K562 (cell line): Measurements from ENCODE around the gene TGFBR3L. TPM values are rescaled to one million over a fixed set of nuclear protein-coding genes. Genes with fewer than 3 reads are reported as not detected.

ENCODE experiments used
- FIP1L1 ChIP-seq: fragments of 200-400 bp; formaldehyde crosslinking; IDR thresholded peaks from 2 replicates; pipeline ENCODE4 v1.6.1; 2018; ENCODE audit warnings: mild to moderate bottlenecking, low read depth, low read length; ENCODE audit not compliant: poor library complexity, severe bottlenecking
- LCOR ChIP-seq: sonication (generic); formaldehyde crosslinking; IDR thresholded peaks from 2 replicates; pipeline ENCODE4 v1.8.0; 2022; ENCODE audit warnings: mild to moderate bottlenecking, missing genetic modification reagents
- MEF2D ChIP-seq: conservative IDR thresholded peaks from 2 replicates; pipeline ENCODE4 v1.6.1; 2016; ENCODE audit warnings: low read depth, missing genetic modification characterization, missing compliant biosample characterization
- PHF8 ChIP-seq: fragments of 200-600 bp; sonication (generic); IDR thresholded peaks from 2 replicates; pipeline ENCODE4 v1.6.1; 2012; ENCODE audit warnings: mixed run types, mild to moderate bottlenecking, inconsistent platforms, low read length, moderate library complexity, borderline replicate concordance
- SUPT5H ChIP-seq: fragments of 450-650 bp; IDR thresholded peaks from 2 replicates; pipeline ENCODE4 v1.6.1; 2016
- ZEB2 ChIP-seq: fragments of 450-650 bp; IDR thresholded peaks from 2 replicates; pipeline ENCODE4 v1.6.1; 2016
- ZNF740 ChIP-seq, 3 experiments: fragments of 200-800 bp in 1 of 3; sonication (Bioruptor generic) in 1 of 3; sonication (generic) in 1 of 3; formaldehyde crosslinking in 1 of 3; IDR thresholded peaks; 2 replicates each; pipeline versions ENCODE4 v1.6.1 to v1.8.0; 2016 to 2022; ENCODE audit warnings: mild to moderate bottlenecking in 2 of 3, missing compliant biosample characterization in 2 of 3, missing genetic modification characterization in 2 of 3, missing genetic modification reagents in 1 of 3
- polyA plus RNA-seq, 8 experiments: library from polyadenylated mRNA; depleted of rRNA in 4 of 8; stranded (reverse) in 5 of 8; unstranded in 3 of 8; fragments of >200 nt; fragmentation: Nextera tagmentation in 2 of 8; fragmentation: Illumina TruSeq in 1 of 8; extraction: Ambion mirVana in 2 of 8; extraction: Trizol in 1 of 8; gene quantifications; 2 replicates each; pipeline versions ENCODE4 v1.2.1 to v1.2.3, GENCODE V29; 2011 to 2014; ENCODE audit warnings: inconsistent platforms in 1 of 8, missing spikeins in 1 of 8
- total RNA-seq, 7 experiments: library from RNA; depleted of rRNA in 6 of 7; stranded (reverse); fragments of >200 nt in 6 of 7; fragmentation: Illumina TruSeq in 2 of 7; extraction: Trizol in 2 of 7; gene quantifications; 2 replicates each; pipeline versions ENCODE4 v1.2.1 to v1.2.3, GENCODE V29; 2011 to 2021; ENCODE audit warnings: low replicate concordance in 1 of 7
- TF ChIP-seq, protein P1 (sequence below), 2 experiments: fragments of 450-650 bp in 1 of 2; sonication (generic) in 1 of 2; formaldehyde crosslinking in 1 of 2; IDR thresholded peaks; 2 replicates each; pipeline versions ENCODE4 v1.7.1 to v1.9.0; 2016 to 2022; ENCODE audit warnings: inconsistent platforms in 1 of 2, mild to moderate bottlenecking in 1 of 2, missing genetic modification reagents in 1 of 2
- TF ChIP-seq, protein P2 (sequence below): fragments of 250-450 bp; sonication (Bioruptor Pico); IDR thresholded peaks from 2 replicates; pipeline ENCODE4 v1.4.0; 2020; ENCODE audit warnings: mild to moderate bottlenecking, moderate library complexity
- TF ChIP-seq, protein P3 (sequence below): sonication (generic); formaldehyde crosslinking; IDR thresholded peaks from 2 replicates; pipeline ENCODE4 v1.8.0; 2022; ENCODE audit warnings: missing genetic modification reagents, mild to moderate bottlenecking, borderline replicate concordance
- TF ChIP-seq, protein P4 (sequence below): IDR thresholded peaks from 2 replicates; pipeline ENCODE4 v1.6.1; 2012; ENCODE audit warnings: low read depth, low read length, improper control_type of control experiment, borderline replicate concordance

Gene TGFBR3L
- total and polyA plus RNA-seq, 9 of the 15 experiments (the other 6 are each of a cell fraction or from before 2014, with no cell fraction given) = not detected

GRCh38 chr19:7927605-7928333 lies 13.1 kb downstream of the TGFBR3L start (continued):
- TF ChIP-seq, protein P1, sequence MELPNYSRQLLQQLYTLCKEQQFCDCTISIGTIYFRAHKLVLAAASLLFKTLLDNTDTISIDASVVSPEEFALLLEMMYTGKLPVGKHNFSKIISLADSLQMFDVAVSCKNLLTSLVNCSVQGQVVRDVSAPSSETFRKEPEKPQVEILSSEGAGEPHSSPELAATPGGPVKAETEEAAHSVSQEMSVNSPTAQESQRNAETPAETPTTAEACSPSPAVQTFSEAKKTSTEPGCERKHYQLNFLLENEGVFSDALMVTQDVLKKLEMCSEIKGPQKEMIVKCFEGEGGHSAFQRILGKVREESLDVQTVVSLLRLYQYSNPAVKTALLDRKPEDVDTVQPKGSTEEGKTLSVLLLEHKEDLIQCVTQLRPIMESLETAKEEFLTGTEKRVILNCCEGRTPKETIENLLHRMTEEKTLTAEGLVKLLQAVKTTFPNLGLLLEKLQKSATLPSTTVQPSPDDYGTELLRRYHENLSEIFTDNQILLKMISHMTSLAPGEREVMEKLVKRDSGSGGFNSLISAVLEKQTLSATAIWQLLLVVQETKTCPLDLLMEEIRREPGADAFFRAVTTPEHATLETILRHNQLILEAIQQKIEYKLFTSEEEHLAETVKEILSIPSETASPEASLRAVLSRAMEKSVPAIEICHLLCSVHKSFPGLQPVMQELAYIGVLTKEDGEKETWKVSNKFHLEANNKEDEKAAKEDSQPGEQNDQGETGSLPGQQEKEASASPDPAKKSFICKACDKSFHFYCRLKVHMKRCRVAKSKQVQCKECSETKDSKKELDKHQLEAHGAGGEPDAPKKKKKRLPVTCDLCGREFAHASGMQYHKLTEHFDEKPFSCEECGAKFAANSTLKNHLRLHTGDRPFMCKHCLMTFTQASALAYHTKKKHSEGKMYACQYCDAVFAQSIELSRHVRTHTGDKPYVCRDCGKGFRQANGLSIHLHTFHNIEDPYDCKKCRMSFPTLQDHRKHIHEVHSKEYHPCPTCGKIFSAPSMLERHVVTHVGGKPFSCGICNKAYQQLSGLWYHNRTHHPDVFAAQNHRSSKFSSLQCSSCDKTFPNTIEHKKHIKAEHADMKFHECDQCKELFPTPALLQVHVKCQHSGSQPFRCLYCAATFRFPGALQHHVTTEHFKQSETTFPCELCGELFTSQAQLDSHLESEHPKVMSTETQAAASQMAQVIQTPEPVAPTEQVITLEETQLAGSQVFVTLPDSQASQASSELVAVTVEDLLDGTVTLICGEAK (IDR thresholded peaks at IDR 0.05) = no peak
- TF ChIP-seq, protein P1 (CRISPR knock-in tag; IDR thresholded peaks at IDR 0.05) = no peak
- TF ChIP-seq PHF8 (no peak), MEF2D (no peak), LCOR (CRISPR knock-in tag) (no peak), ZEB2 (no peak), SUPT5H (peak; percentile 37; the same call in 1 of the 2 replicates), ZNF740 (CRISPR knock-in tag; IDR thresholded peaks at IDR 0.05) (no peak), ZNF740 (tag; IDR thresholded peaks at IDR 0.05) (no peak), FIP1L1 (no peak)
- TF ChIP-seq, protein P2, sequence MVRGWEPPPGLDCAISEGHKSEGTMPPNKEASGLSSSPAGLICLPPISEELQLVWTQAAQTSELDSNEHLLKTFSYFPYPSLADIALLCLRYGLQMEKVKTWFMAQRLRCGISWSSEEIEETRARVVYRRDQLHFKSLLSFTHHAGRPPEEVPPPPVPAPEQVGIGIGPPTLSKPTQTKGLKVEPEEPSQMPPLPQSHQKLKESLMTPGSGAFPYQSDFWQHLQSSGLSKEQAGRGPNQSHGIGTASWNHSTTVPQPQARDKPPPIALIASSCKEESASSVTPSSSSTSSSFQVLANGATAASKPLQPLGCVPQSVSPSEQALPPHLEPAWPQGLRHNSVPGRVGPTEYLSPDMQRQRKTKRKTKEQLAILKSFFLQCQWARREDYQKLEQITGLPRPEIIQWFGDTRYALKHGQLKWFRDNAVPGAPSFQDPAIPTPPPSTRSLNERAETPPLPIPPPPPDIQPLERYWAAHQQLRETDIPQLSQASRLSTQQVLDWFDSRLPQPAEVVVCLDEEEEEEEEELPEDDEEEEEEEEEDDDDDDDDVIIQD = no peak
- TF ChIP-seq, protein P3, sequence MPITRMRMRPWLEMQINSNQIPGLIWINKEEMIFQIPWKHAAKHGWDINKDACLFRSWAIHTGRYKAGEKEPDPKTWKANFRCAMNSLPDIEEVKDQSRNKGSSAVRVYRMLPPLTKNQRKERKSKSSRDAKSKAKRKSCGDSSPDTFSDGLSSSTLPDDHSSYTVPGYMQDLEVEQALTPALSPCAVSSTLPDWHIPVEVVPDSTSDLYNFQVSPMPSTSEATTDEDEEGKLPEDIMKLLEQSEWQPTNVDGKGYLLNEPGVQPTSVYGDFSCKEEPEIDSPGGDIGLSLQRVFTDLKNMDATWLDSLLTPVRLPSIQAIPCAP (CRISPR knock-in tag) = no peak
- TF ChIP-seq, protein P4, sequence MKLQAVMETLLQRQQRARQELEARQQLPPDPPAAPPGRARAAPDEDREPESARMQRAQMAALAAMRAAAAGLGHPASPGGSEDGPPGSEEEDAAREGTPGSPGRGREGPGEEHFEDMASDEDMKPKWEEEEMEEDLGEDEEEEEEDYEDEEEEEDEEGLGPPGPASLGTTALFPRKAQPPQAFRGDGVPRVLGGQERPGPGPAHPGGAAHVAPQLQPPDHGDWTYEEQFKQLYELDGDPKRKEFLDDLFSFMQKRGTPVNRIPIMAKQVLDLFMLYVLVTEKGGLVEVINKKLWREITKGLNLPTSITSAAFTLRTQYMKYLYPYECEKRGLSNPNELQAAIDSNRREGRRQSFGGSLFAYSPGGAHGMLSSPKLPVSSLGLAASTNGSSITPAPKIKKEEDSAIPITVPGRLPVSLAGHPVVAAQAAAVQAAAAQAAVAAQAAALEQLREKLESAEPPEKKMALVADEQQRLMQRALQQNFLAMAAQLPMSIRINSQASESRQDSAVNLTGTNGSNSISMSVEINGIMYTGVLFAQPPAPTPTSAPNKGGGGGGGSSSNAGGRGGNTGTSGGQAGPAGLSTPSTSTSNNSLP = no peak
